HCT116 (cell line): ENCODE results near the gene SNED1.

Source experiments
- EZH2 ChIP-seq: fragments of 200-600 bp; sonication (generic); IDR thresholded peaks from 2 replicates; pipeline ENCODE4 v1.6.1; 2017; ENCODE audit warnings: antibody characterized with exemption, mixed run types
- EZH2phosphoT487 ChIP-seq: fragments of 200-600 bp; IDR thresholded peaks from 2 replicates; pipeline ENCODE4 v1.6.1; 2018; ENCODE audit warnings: antibody characterized with exemption, borderline replicate concordance
- FOSL1 ChIP-seq: IDR thresholded peaks from 2 replicates; pipeline ENCODE4 v1.6.1; 2012; ENCODE audit warnings: low read depth
- JUND ChIP-seq: IDR thresholded peaks from 2 replicates; pipeline ENCODE4 v1.6.1; 2012
- POLR2A ChIP-seq: IDR thresholded peaks from 2 replicates; pipeline ENCODE4 v1.7.0; 2011; ENCODE audit warnings: borderline replicate concordance; ENCODE audit not compliant: insufficient read depth, insufficient read length; ENCODE audit errors: extremely low read depth
- SP1 ChIP-seq: IDR thresholded peaks from 2 replicates; pipeline ENCODE4 v1.6.1; 2012; ENCODE audit warnings: low read depth
- SRF ChIP-seq: IDR thresholded peaks from 2 replicates; pipeline ENCODE4 v1.6.1; 2012; ENCODE audit warnings: low read depth
- TF ChIP-seq, protein P1 (sequence below): IDR thresholded peaks from 2 replicates; pipeline ENCODE4 v1.6.1; 2012; ENCODE audit warnings: low read depth
- TF ChIP-seq, protein P2 (sequence below): IDR thresholded peaks from 2 replicates; pipeline ENCODE4 v1.6.1; 2011; ENCODE audit warnings: mild to moderate bottlenecking, low read length, moderate library complexity; ENCODE audit not compliant: insufficient replicate concordance; ENCODE audit errors: extremely low read depth
- TF ChIP-seq, protein P3 (sequence below), 3 experiments: fragments of 200-600 bp in 1 of 3; sonication (generic) in 1 of 3; IDR thresholded peaks in 2 of 3; conservative IDR thresholded peaks in 1 of 3; 2 replicates each; pipeline ENCODE4 v1.5.1; 2012 to 2017; ENCODE audit warnings: low read depth in 2 of 3, low read length in 2 of 3, antibody characterized with exemption in 1 of 3, borderline replicate concordance in 1 of 3, control low read depth in 1 of 3, mild to moderate bottlenecking in 1 of 3, mixed read lengths in 1 of 3, mixed run types in 1 of 3, moderate library complexity in 1 of 3; ENCODE audit not compliant: insufficient read depth in 1 of 3

DNA sequence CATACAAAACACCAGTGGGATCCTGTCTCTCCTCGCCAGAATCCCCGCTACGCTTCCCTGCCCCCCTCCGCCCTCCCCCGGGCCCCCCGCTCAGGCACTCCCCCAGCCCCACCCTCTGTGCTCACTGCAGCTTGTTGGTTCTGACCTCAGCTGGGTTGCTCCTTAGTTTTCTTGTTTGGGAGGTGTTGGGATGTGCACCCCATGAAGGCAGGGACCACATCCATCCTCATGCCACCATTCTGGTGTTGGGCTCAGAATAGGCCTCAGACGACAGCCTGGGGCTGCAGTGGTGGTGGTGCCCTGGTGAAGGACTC, 4.6 kb downstream of the SNED1 start:
- TF ChIP-seq, protein P1, sequence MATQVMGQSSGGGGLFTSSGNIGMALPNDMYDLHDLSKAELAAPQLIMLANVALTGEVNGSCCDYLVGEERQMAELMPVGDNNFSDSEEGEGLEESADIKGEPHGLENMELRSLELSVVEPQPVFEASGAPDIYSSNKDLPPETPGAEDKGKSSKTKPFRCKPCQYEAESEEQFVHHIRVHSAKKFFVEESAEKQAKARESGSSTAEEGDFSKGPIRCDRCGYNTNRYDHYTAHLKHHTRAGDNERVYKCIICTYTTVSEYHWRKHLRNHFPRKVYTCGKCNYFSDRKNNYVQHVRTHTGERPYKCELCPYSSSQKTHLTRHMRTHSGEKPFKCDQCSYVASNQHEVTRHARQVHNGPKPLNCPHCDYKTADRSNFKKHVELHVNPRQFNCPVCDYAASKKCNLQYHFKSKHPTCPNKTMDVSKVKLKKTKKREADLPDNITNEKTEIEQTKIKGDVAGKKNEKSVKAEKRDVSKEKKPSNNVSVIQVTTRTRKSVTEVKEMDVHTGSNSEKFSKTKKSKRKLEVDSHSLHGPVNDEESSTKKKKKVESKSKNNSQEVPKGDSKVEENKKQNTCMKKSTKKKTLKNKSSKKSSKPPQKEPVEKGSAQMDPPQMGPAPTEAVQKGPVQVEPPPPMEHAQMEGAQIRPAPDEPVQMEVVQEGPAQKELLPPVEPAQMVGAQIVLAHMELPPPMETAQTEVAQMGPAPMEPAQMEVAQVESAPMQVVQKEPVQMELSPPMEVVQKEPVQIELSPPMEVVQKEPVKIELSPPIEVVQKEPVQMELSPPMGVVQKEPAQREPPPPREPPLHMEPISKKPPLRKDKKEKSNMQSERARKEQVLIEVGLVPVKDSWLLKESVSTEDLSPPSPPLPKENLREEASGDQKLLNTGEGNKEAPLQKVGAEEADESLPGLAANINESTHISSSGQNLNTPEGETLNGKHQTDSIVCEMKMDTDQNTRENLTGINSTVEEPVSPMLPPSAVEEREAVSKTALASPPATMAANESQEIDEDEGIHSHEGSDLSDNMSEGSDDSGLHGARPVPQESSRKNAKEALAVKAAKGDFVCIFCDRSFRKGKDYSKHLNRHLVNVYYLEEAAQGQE = no peak
- TF ChIP-seq, protein P2, sequence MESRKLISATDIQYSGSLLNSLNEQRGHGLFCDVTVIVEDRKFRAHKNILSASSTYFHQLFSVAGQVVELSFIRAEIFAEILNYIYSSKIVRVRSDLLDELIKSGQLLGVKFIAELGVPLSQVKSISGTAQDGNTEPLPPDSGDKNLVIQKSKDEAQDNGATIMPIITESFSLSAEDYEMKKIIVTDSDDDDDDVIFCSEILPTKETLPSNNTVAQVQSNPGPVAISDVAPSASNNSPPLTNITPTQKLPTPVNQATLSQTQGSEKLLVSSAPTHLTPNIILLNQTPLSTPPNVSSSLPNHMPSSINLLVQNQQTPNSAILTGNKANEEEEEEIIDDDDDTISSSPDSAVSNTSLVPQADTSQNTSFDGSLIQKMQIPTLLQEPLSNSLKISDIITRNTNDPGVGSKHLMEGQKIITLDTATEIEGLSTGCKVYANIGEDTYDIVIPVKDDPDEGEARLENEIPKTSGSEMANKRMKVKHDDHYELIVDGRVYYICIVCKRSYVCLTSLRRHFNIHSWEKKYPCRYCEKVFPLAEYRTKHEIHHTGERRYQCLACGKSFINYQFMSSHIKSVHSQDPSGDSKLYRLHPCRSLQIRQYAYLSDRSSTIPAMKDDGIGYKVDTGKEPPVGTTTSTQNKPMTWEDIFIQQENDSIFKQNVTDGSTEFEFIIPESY = no peak
- no peak for TF ChIP-seq EZH2phosphoT487
- TF ChIP-seq SP1 = no peak
- TF ChIP-seq, protein P3, sequence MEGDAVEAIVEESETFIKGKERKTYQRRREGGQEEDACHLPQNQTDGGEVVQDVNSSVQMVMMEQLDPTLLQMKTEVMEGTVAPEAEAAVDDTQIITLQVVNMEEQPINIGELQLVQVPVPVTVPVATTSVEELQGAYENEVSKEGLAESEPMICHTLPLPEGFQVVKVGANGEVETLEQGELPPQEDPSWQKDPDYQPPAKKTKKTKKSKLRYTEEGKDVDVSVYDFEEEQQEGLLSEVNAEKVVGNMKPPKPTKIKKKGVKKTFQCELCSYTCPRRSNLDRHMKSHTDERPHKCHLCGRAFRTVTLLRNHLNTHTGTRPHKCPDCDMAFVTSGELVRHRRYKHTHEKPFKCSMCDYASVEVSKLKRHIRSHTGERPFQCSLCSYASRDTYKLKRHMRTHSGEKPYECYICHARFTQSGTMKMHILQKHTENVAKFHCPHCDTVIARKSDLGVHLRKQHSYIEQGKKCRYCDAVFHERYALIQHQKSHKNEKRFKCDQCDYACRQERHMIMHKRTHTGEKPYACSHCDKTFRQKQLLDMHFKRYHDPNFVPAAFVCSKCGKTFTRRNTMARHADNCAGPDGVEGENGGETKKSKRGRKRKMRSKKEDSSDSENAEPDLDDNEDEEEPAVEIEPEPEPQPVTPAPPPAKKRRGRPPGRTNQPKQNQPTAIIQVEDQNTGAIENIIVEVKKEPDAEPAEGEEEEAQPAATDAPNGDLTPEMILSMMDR (IDR thresholded peaks at IDR 0.05 in 2 of 3, conservative IDR thresholded peaks at IDR 0.05 in 1 of 3; ENCODE audit: borderline replicate concordance in 1 of 3, insufficient read depth in 1 of 3, low read depth in 2 of 3, low read length in 2 of 3) = no peak
- TF ChIP-seq SRF = no peak
- no peak for TF ChIP-seq JUND
- TF ChIP-seq POLR2A = no peak
- no peak for TF ChIP-seq EZH2
- TF ChIP-seq FOSL1 = no peak
